HG03175 (cell line): ENCODE measurements around the gene MYMK.

Source experiments
- ATAC-seq: cut with Tn5 transposase; IDR thresholded peaks from one replicate; pipeline ENCODE4 v1.9.1; 2021; ENCODE audit warnings: mild to moderate bottlenecking, moderate library complexity; ENCODE audit not compliant: unreplicated experiment

The MYMK gene

DNA sequence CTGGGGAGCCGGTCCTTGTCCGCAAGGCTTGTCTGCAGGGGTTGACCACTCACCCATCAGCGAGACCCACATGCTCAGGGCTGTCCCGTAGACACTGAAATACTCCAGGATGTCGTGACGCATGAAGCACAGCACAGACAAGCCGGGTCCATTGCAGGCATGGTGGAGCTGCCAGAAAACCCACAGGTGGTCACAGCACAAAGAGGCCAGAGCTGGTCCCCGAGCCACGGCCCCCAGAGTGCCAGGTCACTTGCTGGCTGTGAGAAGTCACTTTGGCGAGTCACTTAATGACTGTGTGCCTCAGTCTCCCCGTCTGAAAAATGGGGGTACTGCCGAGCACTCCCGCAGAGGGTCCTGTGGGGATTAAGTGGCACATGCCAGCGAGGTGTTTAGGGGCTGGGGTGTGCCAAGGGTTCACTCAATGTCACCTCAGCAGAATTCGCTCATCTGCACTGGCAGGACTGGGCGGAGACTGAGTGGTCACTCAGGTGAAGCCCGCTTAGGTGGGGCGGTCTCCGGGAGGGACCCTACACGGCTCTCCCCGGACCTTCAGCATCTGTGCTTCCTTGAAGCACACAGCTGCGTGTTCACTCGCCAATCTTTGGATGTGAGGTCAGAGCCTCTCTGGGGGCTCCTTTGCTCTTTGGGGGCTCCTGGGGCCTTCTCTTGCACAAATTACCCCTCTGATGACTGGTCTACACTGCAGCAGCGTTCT, 4.5 kb downstream of the MYMK start:
- ATAC-seq: no peak

GRCh38 chr9:133519693-133520092, 5.1 kb downstream of the MYMK start:
- no peak for ATAC-seq

- ATAC-seq: no peak
Observed at GRCh38 chr9:133518706-133519449, 5.9 kb downstream of the MYMK start.

GRCh38 chr9:133518200-133518599, 6.6 kb downstream of the MYMK start:
- no peak for ATAC-seq

DNA sequence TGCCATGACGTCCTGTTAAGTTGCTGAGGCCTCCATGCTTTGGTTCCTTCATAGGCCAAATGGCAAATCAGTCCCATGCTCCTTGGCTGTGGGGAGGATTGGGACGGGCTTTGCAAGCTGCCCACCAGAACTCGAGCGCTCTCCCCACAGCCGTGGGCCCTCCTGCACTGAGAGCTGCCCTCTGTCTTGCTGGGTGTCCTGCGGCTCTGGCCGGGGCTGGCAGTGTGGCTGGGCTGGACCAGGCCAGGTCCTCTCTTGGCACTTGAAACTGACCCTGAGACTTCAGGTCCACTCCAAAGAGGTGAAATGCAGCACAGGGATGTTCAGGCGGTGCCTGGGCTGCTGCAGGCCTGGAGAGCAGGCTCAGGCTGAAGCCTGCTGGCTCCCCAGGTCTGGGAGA, 7.0 kb downstream of the MYMK start:
- no peak for ATAC-seq

- no peak for ATAC-seq
Observed at GRCh38 chr9:133516961-133517350, 7.8 kb downstream of the MYMK start.

DNA sequence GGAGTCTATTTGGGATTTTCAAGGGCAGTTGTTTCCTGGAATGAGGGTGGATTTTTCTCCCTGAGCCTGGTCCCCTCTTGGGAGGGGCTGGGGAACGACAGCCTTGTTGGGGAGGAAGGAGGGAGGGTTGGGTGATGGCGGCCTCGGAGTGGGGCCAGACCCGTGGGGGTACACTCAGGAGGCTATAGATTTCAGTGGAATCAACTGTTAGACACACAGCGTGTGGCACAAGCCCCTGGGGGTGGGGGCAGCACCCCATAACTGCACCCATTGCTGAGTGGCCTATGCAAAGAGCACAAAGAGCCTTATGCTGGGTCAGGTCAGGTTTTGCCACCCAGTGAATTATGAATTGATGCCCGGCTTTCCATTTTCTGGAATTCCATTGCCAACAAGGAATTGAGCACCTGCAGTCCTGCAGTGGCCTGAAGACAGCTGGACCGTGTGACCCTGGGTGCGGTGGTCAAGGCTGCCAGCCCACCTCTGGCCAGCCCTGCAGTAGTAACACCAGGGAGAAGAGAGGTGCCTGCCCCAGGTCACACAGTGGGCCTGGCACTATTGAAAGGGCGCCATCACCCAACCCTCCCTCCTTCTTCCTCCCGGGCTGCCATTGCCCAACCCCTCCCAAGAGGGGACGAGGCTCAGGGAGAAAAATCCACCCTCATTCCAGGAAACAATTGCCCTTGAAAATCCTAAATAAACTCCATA, 8.4 kb downstream of the MYMK start:
- ATAC-seq: no peak

GRCh38 chr9:133515615-133516255, 9.0 kb downstream of the MYMK start:
- no peak for ATAC-seq

- ATAC-seq: no peak
Observed at GRCh38 chr9:133515240-133515610, 9.5 kb downstream of the MYMK start.

GRCh38 chr9:133514460-133515239, 10.1 kb downstream of the MYMK start:
- no peak for ATAC-seq

- no peak for ATAC-seq
Observed at GRCh38 chr9:133513214-133514100, 11.3 kb downstream of the MYMK start.

GRCh38 chr9:133512253-133513213, 12.2 kb downstream of the MYMK start:
- ATAC-seq: no peak

DNA sequence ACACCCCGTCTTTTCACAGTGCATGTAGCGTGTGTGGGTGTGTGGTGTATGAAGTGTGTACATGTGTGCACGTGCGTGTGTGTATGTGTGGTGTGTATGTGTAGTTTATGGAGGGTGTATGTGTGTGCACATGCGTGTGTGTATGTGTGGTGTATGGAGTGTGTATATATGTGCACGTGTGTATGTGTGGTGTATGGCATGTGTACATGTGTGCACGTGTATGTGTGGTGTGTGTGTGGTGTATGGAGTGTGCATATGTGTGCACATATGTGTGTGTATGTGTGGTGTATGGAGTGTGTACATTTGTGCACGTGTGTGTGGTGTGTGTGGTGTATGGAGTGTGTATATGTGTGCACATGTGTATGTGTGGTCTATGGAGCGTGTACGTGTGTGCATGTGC, 13.2 kb downstream of the MYMK start:
- no peak for ATAC-seq

GRCh38 chr9:133510926-133511505, 13.7 kb downstream of the MYMK start:
- ATAC-seq: no peak

GRCh38 chr9:133509179-133510083, 15.3 kb downstream of the MYMK start:
- no peak for ATAC-seq

GRCh38 chr9:133508046-133508445, 16.7 kb downstream of the MYMK start:
- ATAC-seq: no peak
